ENCODE measurements around the gene SLC4A3. TPM values are rescaled to one million over a fixed set of nuclear protein-coding genes. Genes with fewer than 3 reads are reported as not detected.
A peak's percentile ranks its signal among the peaks of the same experiment; 100 is the strongest.

Gene SLC4A3
- total RNA-seq, 1 donor from 2014 or later, result 2.1 TPM

- H3K9me3 Mint-ChIP-seq (ENCODE audit: unreplicated experiment), result no peaks in the 10 kb centered on the region
- H3K36me3 Mint-ChIP-seq (ENCODE audit: low read depth, unreplicated experiment), result peaks cover 5% of the 10 kb centered on the region
- peaks cover 15% of the 10 kb centered on the region for H3K27me3 Mint-ChIP-seq (ENCODE audit: unreplicated experiment)
- peaks cover 6% of the 10 kb centered on the region for H3K4me1 Mint-ChIP-seq (ENCODE audit: unreplicated experiment)
- no peak for TF ChIP-seq CTCF (IDR thresholded peaks at IDR 0.05; ENCODE audit: unreplicated experiment)
- H3K27ac Mint-ChIP-seq (ENCODE audit: unreplicated experiment), result no peak overlapping the region
- peak; percentile 2 for DNase-seq (ENCODE audit: low spot score)
- no peak overlapping the region for H3K4me3 Mint-ChIP-seq (ENCODE audit: unreplicated experiment)
These were observed 4.7 kb downstream of the SLC4A3 start for GRCh38 chr2:219631904-219632759.

- Mint-ChIP-seq H3K4me3 (ENCODE audit: unreplicated experiment) (no peak overlapping the region), H3K27me3 (ENCODE audit: unreplicated experiment) (peaks cover 16% of the 10 kb centered on the region), H3K4me1 (ENCODE audit: unreplicated experiment) (peaks cover 6% of the 10 kb centered on the region), H3K27ac (ENCODE audit: unreplicated experiment) (no peak overlapping the region), H3K9me3 (ENCODE audit: unreplicated experiment) (no peaks in the 10 kb centered on the region), H3K36me3 (ENCODE audit: low read depth, unreplicated experiment) (peaks cover 7% of the 10 kb centered on the region)
- no peak for TF ChIP-seq CTCF (IDR thresholded peaks at IDR 0.05; ENCODE audit: unreplicated experiment)
- DNase-seq (ENCODE audit: low spot score), result peak; percentile 1
These were observed 5.3 kb downstream of the SLC4A3 start for GRCh38 chr2:219632760-219633105.

- Mint-ChIP-seq H3K9me3 (ENCODE audit: unreplicated experiment) (no peaks in the 10 kb centered on the region), H3K27ac (ENCODE audit: unreplicated experiment) (peak overlapping the region; percentile 48), H3K27me3 (ENCODE audit: unreplicated experiment) (peaks cover 16% of the 10 kb centered on the region), H3K4me1 (ENCODE audit: unreplicated experiment) (peaks cover 6% of the 10 kb centered on the region), H3K4me3 (ENCODE audit: unreplicated experiment) (no peak overlapping the region), H3K36me3 (ENCODE audit: low read depth, unreplicated experiment) (peaks cover 7% of the 10 kb centered on the region)
- no peak for TF ChIP-seq CTCF (IDR thresholded peaks at IDR 0.05; ENCODE audit: unreplicated experiment)
- DNase-seq (ENCODE audit: low spot score), result peak; percentile 2
These were observed 6.0 kb downstream of the SLC4A3 start for GRCh38 chr2:219633276-219634065.

- no peak overlapping the region for H3K27ac Mint-ChIP-seq (ENCODE audit: unreplicated experiment)
- peak overlapping the region; percentile 7 for H3K4me3 Mint-ChIP-seq (ENCODE audit: unreplicated experiment)
- H3K27me3 Mint-ChIP-seq (ENCODE audit: unreplicated experiment), result peaks cover 13% of the 10 kb centered on the region
- H3K4me1 Mint-ChIP-seq (ENCODE audit: unreplicated experiment), result peaks cover 6% of the 10 kb centered on the region
- no peak for TF ChIP-seq CTCF (IDR thresholded peaks at IDR 0.05; ENCODE audit: unreplicated experiment)
- H3K36me3 Mint-ChIP-seq (ENCODE audit: low read depth, unreplicated experiment), result peaks cover 7% of the 10 kb centered on the region
- DNase-seq (ENCODE audit: low spot score), result peak; percentile 2
- no peaks in the 10 kb centered on the region for H3K9me3 Mint-ChIP-seq (ENCODE audit: unreplicated experiment)
These were observed 6.9 kb downstream of the SLC4A3 start for GRCh38 chr2:219634171-219634940.
